Tibial nerve (tissue), 4 donors: ENCODE results near the gene AP1B1. TPM values are rescaled to one million over a fixed set of nuclear protein-coding genes. Genes with fewer than 3 reads are reported as not detected.

Experiments
- DNase-seq, 2 donors: peaks; one replicate each; pipeline ENCODE4 v3.0.0-alpha.2; 2019; ENCODE audit warnings: low spot score in 2 of 2
- H3K27ac ChIP-seq, 4 donors: fragments of 200-600 bp; sonication (generic) in 3 of 4; one replicate each; pipeline ENCODE4 v1.5.1; 2017 to 2019; ENCODE audit warnings: mild to moderate bottlenecking in 1 of 4
- H3K27me3 ChIP-seq, 2 donors: fragments of 200-600 bp; sonication (generic) in 1 of 2; one replicate each; pipeline versions ENCODE4 v1.5.1 to v1.6.0; 2017 to 2019
- H3K36me3 ChIP-seq, 3 donors: fragments of 200-600 bp; sonication (generic); one replicate each; pipeline ENCODE4 v1.5.1; 2018 to 2019
- H3K4me1 ChIP-seq, 4 donors: fragments of 200-600 bp; sonication (generic) in 3 of 4; one replicate each; pipeline ENCODE4 v1.5.1; 2017 to 2019
- H3K4me3 ChIP-seq, 4 donors: fragments of 200-600 bp; sonication (generic) in 3 of 4; one replicate each; pipeline ENCODE4 v1.5.1; 2017 to 2019; ENCODE audit warnings: mild to moderate bottlenecking in 1 of 4, moderate library complexity in 1 of 4
- H3K9me3 ChIP-seq, 4 donors: fragments of 200-600 bp; sonication (generic) in 3 of 4; one replicate each; pipeline ENCODE4 v1.5.1; 2017 to 2019
- EP300 ChIP-seq, 2 donors: sonication (generic); formaldehyde crosslinking; IDR thresholded peaks; one replicate each; pipeline ENCODE4 v1.6.1; 2017; ENCODE audit warnings: antibody characterized with exemption in 2 of 2, mild to moderate bottlenecking in 1 of 2
- POLR2A ChIP-seq, 2 donors: fragments of 450-650 bp; IDR thresholded peaks; one replicate each; pipeline ENCODE4 v1.6.1; 2017; ENCODE audit warnings: antibody characterized with exemption in 2 of 2, mild to moderate bottlenecking in 2 of 2, moderate library complexity in 2 of 2
- WGBS, 2 donors: methylation state at CpG; one replicate each; pipeline ENCODE4 v1.1.5; 2018; 5-methylcytosine and 5-hydroxymethylcytosine counted together
- total RNA-seq, 4 donors: library from RNA; depleted of rRNA; stranded (reverse); fragments of >200 nt; gene quantifications; one replicate each; pipeline ENCODE4 v1.1.0, GENCODE V29; 2016
- TF ChIP-seq, protein P1 (sequence below), 5 experiments: fragments of 200-600 bp in 3 of 5; fragments of 450-650 bp in 2 of 5; sonication (generic) in 3 of 5; IDR thresholded peaks; one replicate each; pipeline ENCODE4 v1.5.1; 2016 to 2019; ENCODE audit warnings: antibody characterized with exemption in 5 of 5, mild to moderate bottlenecking in 3 of 5, moderate library complexity in 2 of 5

The AP1B1 gene
- total RNA-seq, 4 donors from 2014 or later: 51.3 to 93.3 (median 60.1) TPM

DNA sequence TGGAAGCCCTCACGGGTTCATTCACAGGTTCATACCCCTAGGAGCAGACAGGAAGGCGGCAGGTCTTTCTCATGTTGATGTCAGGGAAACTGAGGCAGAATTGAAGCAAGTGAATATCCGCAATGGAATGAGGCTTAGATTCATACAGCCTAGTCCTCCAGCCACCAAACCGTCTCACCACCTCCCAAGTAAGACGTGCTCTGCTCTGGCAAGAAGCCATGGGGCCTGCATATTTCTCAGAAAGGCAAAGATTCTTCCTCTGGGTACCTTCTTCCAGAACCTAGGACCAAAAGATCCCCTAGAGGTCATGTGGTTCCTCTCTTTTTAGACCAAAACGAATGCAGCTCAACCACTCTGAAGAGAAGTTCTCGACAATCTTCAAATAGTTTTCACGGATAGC lies 1.7 kb downstream of the AP1B1 start:
- no peaks in the 10 kb centered on the region for H3K27me3 ChIP-seq
- no peak for TF ChIP-seq POLR2A (IDR thresholded peaks at IDR 0.05)
- TF ChIP-seq EP300 (IDR thresholded peaks at IDR 0.05): no peak
- TF ChIP-seq, protein P1, sequence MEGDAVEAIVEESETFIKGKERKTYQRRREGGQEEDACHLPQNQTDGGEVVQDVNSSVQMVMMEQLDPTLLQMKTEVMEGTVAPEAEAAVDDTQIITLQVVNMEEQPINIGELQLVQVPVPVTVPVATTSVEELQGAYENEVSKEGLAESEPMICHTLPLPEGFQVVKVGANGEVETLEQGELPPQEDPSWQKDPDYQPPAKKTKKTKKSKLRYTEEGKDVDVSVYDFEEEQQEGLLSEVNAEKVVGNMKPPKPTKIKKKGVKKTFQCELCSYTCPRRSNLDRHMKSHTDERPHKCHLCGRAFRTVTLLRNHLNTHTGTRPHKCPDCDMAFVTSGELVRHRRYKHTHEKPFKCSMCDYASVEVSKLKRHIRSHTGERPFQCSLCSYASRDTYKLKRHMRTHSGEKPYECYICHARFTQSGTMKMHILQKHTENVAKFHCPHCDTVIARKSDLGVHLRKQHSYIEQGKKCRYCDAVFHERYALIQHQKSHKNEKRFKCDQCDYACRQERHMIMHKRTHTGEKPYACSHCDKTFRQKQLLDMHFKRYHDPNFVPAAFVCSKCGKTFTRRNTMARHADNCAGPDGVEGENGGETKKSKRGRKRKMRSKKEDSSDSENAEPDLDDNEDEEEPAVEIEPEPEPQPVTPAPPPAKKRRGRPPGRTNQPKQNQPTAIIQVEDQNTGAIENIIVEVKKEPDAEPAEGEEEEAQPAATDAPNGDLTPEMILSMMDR (IDR thresholded peaks at IDR 0.05): no peak
- H3K4me1 ChIP-seq: peaks cover 0 to 47% (median 29%) of the 10 kb centered on the region in 4 donors
- H3K9me3 ChIP-seq: no peaks in the 10 kb centered on the region
- no peak for DNase-seq
- H3K4me3 ChIP-seq: peak overlapping the region in 1 of 4 donors; percentile 1
- H3K27ac ChIP-seq: peak overlapping the region in 3 of 4 donors; percentile 40 to 87 (median 66)
- 67 to 73% methylated on average over 8 of the region's 8 CpGs for WGBS, 2 donors
- peaks cover 0 to 30% (median 0%) of the 10 kb centered on the region in 3 donors for H3K36me3 ChIP-seq

DNA sequence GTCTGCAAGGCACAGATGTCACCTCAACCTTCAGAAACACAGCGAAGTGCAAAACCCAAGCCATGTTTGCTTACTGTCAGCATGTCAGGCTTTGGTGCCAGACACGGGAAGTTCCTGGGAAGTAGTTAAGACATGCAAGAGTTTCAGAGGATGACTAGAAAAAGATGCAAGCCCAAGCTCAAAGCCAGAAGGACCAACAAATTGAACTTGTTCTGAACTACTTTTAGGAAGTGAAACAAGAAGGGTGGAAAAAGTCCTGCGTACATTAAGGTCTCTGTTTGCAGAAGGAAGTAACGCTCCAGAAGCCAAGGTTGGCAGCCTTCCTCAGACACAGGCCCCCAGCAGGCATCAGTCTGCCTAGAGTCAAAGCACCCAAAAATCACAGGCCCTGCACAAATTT lies 2.6 kb downstream of the AP1B1 start:
- Histone ChIP-seq H3K36me3 (peaks cover 0 to 33% (median 0%) of the 10 kb centered on the region in 3 donors), H3K9me3 (no peaks in the 10 kb centered on the region), H3K4me3 (no peak overlapping the region), H3K4me1 (peaks cover 0 to 47% (median 29%) of the 10 kb centered on the region in 4 donors), H3K27me3 (no peaks in the 10 kb centered on the region), H3K27ac (peak overlapping the region in 2 of 4 donors; percentile 66 to 87)
- DNase-seq: peak in 1 of 2 donors; percentile 27
- WGBS, 2 donors: 58 to 59% methylated on average over 4 of the region's 4 CpGs
- TF ChIP-seq EP300 (IDR thresholded peaks at IDR 0.05) (peak in 1 of 2 donors; percentile 59), POLR2A (IDR thresholded peaks at IDR 0.05) (no peak)
- TF ChIP-seq, protein P1 (IDR thresholded peaks at IDR 0.05): no peak

DNA sequence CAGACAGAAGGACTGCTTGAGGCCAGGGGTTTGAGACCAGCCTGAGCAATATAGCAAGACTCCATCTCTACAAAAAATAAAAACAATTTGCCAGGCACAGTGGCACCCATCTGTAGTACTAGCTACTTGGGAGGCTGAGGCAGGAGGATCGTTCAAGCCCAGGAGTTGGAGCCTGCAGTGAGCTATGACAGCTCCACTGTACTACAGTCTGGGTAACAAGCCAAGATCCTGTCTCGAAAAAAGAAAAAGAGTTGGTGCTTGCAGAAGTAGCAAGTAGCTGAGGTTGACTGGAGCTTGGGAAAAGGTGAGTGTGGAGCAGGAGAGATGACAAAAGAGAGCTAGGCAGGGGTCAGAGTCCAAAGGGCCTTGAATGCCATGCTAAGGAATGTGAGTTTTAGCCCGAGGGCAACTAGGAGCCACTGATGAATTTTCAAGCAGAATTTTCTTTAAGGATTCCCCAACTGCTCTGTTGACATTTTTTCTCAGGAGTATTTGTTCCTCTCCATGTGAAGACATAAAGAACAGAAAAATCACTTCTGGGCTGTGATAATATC lies 3.1 kb downstream of the AP1B1 start:
- Histone ChIP-seq H3K36me3 (peaks cover 0 to 33% (median 0%) of the 10 kb centered on the region in 3 donors), H3K27me3 (no peaks in the 10 kb centered on the region), H3K4me3 (no peak overlapping the region), H3K27ac (peak overlapping the region in 2 of 4 donors; percentile 34 to 87), H3K9me3 (no peaks in the 10 kb centered on the region), H3K4me1 (peaks cover 0 to 47% (median 29%) of the 10 kb centered on the region in 4 donors)
- TF ChIP-seq POLR2A (IDR thresholded peaks at IDR 0.05) (no peak), EP300 (IDR thresholded peaks at IDR 0.05) (no peak)
- TF ChIP-seq, protein P1 (IDR thresholded peaks at IDR 0.05): no peak
- no peak for DNase-seq
- 78 to 81% methylated on average over 3 of the region's 3 CpGs for WGBS, 2 donors

DNA sequence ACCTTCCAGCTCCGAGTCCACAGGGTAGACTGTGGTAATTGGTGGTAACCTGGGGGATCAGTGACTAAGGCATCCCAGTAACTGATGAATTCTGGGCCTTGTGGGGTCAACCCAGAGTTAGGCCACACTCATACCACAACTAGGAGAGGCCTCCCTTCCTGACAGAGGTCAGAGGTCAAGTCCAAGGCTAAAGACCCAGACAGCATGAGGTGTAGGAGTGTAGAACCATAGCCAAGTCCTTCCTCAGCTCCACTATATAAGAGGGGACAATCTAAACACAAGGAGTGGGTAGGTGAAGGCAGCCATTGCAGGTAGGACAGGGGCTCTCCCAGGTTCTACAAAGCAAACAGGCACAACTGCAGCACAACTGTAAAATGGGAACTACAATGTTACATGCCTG lies 4.6 kb downstream of the AP1B1 start:
- 95 to 100% methylated on average over 1 of the region's 1 CpG for WGBS, 2 donors
- Histone ChIP-seq H3K36me3 (peaks cover 0 to 33% (median 0%) of the 10 kb centered on the region in 3 donors), H3K9me3 (no peaks in the 10 kb centered on the region), H3K4me1 (peaks cover 0 to 40% (median 23%) of the 10 kb centered on the region in 4 donors), H3K27me3 (no peaks in the 10 kb centered on the region), H3K4me3 (no peak overlapping the region), H3K27ac (no peak overlapping the region)
- DNase-seq: no peak
- TF ChIP-seq, protein P1 (IDR thresholded peaks at IDR 0.05): no peak
- TF ChIP-seq POLR2A (IDR thresholded peaks at IDR 0.05) (no peak), EP300 (IDR thresholded peaks at IDR 0.05) (no peak)

DNA sequence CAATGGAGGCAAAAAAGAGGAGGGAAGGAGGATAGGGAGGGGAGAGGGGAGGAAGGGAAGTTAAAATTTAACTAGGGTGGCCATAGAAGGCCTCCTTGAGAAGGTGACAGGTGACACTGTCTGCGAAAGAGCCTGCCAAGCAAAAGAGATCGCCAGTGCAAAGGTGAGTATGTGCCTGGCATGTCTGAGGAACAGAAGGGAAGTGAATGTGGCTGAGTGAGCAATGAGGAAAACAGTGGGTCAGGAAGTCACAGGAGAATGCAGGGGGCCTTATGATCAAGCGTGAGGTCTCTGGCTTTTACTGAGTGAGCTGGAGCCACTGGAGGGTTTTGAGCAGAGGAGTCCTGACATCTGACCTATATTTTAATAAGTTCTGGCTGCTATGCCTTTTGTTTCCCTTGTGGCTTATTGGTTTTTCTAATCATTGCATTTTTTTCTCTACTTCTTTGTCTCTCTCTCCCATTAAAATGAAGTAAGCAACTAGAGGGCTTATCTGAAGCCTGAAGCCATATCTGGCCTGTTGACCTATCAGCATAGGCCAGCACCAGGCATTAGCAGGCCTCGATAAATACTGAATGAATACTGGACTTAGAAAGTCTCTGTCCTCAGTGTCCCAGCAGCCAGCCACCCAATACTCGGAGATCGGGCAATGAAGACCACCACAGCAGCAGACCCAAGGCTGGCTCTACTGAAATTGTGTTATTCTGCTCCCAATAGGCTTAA lies 5.6 kb downstream of the AP1B1 start:
- WGBS, 2 donors: 71 to 75% methylated on average over 6 of the region's 6 CpGs
- TF ChIP-seq EP300 (IDR thresholded peaks at IDR 0.05): no peak
- TF ChIP-seq, protein P1 (IDR thresholded peaks at IDR 0.05): no peak
- no peak for TF ChIP-seq POLR2A (IDR thresholded peaks at IDR 0.05)

More for the DNA sequence above, 5.6 kb downstream of the AP1B1 start:
- DNase-seq: no peak
- Histone ChIP-seq H3K9me3 (no peaks in the 10 kb centered on the region), H3K27me3 (no peaks in the 10 kb centered on the region), H3K27ac (peak overlapping the region in 3 of 4 donors; percentile 33 to 67 (median 64)), H3K4me1 (peaks cover 0 to 37% (median 20%) of the 10 kb centered on the region in 4 donors), H3K36me3 (peaks cover 0 to 33% (median 0%) of the 10 kb centered on the region in 3 donors), H3K4me3 (no peak overlapping the region)
